ENCODE measurements around the gene RNF213. TPM values are rescaled to one million over a fixed set of nuclear protein-coding genes. Genes with fewer than 3 reads are reported as not detected.
"Not testable (repeated sequence)": the region's sequence is repeated elsewhere in the genome, so short reads cannot be mapped to it uniquely, and the experiment has no call there.

Gene RNF213
- total RNA-seq, 1 donor from 2014 or later = 47.3 TPM

DNA sequence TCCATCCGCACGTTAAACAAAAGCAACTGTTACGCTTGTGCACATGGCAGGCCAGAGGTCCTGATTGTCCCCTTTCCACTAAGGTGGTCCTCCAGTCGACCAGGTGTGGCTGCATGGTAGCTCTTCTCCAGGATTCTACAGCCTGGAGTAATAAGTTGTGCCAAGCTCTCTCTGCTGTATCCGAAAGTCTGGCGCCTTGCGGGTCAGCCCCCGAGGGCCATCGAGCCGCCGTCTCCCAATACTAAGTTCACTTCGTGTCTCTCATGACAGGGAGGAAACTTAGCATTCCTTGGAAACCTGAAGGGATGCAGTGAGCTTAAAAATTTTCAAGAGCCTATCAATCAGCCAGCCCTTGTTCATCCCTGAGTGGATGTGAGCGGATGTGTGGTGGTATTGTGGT, 149.0 kb downstream of the RNF213 start:
- Mint-ChIP-seq H3K9me3 (no peaks in the 10 kb centered on the region), H3K4me1 (ENCODE audit: unreplicated experiment) (peaks cover 11% of the 10 kb centered on the region), H3K27me3 (peaks cover 24% of the 10 kb centered on the region), H3K4me3 (no peak overlapping the region), H3K36me3 (no peaks in the 10 kb centered on the region), H3K27ac (no peak overlapping the region)
- no peak for DNase-seq (ENCODE audit: extremely low spot score, unreplicated experiment)
- TF ChIP-seq, protein P1, sequence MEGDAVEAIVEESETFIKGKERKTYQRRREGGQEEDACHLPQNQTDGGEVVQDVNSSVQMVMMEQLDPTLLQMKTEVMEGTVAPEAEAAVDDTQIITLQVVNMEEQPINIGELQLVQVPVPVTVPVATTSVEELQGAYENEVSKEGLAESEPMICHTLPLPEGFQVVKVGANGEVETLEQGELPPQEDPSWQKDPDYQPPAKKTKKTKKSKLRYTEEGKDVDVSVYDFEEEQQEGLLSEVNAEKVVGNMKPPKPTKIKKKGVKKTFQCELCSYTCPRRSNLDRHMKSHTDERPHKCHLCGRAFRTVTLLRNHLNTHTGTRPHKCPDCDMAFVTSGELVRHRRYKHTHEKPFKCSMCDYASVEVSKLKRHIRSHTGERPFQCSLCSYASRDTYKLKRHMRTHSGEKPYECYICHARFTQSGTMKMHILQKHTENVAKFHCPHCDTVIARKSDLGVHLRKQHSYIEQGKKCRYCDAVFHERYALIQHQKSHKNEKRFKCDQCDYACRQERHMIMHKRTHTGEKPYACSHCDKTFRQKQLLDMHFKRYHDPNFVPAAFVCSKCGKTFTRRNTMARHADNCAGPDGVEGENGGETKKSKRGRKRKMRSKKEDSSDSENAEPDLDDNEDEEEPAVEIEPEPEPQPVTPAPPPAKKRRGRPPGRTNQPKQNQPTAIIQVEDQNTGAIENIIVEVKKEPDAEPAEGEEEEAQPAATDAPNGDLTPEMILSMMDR (conservative IDR thresholded peaks at IDR 0.05) = no peak

DNA sequence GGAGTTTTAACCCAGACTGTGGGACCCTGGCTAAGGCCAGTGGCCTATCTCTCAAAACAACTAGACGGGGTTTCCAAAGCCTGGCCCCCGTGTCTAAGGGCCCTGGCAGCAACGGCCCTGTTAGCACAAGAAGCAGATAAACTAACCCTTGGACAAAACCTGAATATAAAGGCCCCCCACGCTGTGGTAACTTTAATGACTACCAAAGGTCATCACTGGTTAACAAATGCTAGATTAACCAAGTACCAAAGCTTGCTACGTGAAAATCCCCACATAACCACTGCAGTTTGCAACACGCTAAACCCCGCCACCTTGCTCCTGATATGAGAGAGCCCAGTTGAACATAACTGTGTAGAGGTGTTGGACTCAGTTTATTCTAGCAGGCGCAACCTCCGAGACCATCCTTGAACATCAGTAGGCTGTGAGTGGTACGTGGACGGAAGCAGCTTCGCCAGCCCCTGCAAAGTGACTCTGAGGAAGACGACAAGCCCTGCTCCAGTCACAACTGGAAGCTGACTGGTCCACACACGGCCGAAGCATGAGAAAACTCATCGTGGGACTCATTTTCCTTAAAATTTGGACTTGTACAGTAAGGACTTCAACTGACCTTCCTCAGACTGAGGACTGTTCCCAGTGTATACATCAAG, 149.9 kb downstream of the RNF213 start:
- not testable (repeated sequence) for H3K9me3 Mint-ChIP-seq; H3K4me3 Mint-ChIP-seq; DNase-seq (ENCODE audit: extremely low spot score, unreplicated experiment); H3K36me3 Mint-ChIP-seq; H3K27ac Mint-ChIP-seq
- peaks cover 11% of the 10 kb centered on the region for H3K4me1 Mint-ChIP-seq (ENCODE audit: unreplicated experiment)
- H3K27me3 Mint-ChIP-seq = peaks cover 24% of the 10 kb centered on the region

DNA sequence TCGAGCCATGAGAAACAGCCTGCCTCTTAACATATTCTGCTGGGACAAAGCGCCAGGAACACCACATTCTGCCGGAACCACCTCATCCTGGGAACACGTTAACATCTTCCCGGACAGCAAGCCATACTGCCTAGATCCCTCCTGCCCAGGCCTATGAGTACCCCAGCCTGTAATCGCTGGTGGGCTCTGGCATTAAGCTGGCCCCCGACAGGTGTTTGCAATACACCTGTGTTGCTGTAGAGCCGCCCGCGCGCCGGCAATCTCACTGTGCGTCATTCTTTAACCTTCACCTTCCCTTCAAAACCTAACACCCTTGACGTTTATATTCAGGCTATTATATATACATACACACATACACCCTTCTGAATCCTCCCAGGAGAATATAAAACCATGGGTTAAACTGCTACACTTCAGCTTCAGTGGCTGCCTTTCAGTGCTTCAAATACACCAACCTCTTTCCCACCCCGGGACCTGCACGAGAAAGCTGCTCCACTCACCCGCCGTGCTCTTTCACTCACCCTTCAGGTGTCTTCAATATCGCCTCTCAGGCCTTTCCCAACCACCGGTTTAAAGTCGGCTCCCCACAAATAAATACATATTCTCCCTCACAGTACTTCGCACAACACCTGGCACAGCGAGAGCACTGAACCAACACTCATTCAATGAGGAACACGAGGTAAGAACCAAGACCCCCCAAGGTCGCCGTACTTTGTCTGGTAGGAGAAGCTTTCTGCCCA, 153.3 kb downstream of the RNF213 start:
- Mint-ChIP-seq H3K4me3 (peak overlapping the region; percentile 93), H3K36me3 (peaks cover 8% of the 10 kb centered on the region), H3K27me3 (peaks cover 21% of the 10 kb centered on the region), H3K27ac (peak overlapping the region; percentile 74), H3K9me3 (no peaks in the 10 kb centered on the region), H3K4me1 (ENCODE audit: unreplicated experiment) (peaks cover 27% of the 10 kb centered on the region)
- no peak for DNase-seq (ENCODE audit: extremely low spot score, unreplicated experiment)
- TF ChIP-seq, protein P1 (conservative IDR thresholded peaks at IDR 0.05) = no peak

DNA sequence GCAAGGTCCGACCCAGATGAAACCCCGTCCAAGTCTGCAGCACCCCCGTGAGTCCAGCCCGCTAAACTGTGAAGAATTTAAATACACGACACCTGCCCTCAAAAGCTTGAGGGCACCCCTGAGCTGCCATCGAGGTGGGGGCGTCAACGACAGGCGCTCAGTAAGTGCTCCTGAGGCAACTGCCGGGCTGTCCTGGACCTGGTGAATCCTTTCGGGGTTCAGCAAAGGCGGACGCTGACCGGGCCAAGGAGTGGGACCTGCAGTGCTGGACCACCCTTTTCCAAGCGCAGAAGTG, 153.8 kb downstream of the RNF213 start:
- H3K36me3 Mint-ChIP-seq = peaks cover 8% of the 10 kb centered on the region
- TF ChIP-seq, protein P1 (conservative IDR thresholded peaks at IDR 0.05) = no peak
- H3K9me3 Mint-ChIP-seq = no peaks in the 10 kb centered on the region
- peaks cover 27% of the 10 kb centered on the region for H3K4me1 Mint-ChIP-seq (ENCODE audit: unreplicated experiment)
- H3K27me3 Mint-ChIP-seq = peaks cover 21% of the 10 kb centered on the region
- H3K4me3 Mint-ChIP-seq = peak overlapping the region; percentile 93
- no peak for DNase-seq (ENCODE audit: extremely low spot score, unreplicated experiment)
- H3K27ac Mint-ChIP-seq = peak overlapping the region; percentile 74

DNA sequence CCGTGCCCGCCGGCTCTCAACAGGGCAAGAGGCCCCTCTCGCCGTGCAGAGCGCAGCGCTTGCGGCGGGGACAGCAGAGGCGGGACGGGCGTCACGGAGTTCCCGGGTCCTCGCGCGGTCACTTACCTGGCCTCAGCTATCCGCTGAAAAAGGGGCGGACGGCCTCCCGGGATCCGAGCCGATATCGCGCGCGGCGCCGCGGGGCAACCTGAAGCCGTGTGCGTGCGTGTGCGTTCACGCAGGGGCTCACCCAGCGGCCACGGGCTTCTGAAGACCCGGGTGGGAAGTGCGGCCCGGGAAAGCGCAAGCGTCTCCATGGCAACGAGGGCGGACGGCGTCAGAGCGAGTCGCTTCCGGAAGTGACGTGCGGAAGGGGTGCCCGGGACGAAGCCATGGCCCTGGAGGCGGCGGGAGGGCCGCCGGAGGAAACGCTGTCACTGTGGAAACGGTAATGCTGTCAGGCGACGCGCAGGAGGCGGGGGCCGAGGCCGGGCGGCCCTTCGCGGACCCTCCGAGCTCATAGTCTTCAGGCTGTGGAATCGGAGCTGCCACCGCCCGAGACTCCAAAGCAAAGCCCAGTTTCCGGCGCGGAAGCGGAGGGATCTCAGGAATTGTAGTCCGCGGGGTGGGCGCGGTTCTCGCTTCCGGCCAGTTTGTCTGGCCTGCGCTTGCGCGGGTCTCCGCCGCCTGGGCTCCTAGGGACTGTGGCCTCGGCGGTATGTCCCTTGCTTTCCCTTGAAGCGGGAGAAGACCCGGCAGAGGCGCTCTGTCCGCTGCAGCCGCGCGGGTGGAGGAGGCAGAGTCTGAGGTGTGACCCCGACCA, 154.4 kb downstream of the RNF213 start, which contains the start of gene ENDOV:
Gene ENDOV, plus strand, starts transcription at position 365 of the 823 bp plus-strand sequence. Its CDS starts 28 bp downstream, at position 393.
- TF ChIP-seq, protein P1 (conservative IDR thresholded peaks at IDR 0.05) = no peak
- Mint-ChIP-seq H3K27me3 (peaks cover 21% of the 10 kb centered on the region), H3K4me1 (ENCODE audit: unreplicated experiment) (peaks cover 27% of the 10 kb centered on the region), H3K9me3 (no peaks in the 10 kb centered on the region), H3K27ac (peak within 1 kb of the TSS; percentile 74), H3K4me3 (peak within 1 kb of the TSS; percentile 93), H3K36me3 (peaks cover 13% of the 10 kb centered on the region)
- peak; percentile 93 for DNase-seq (ENCODE audit: extremely low spot score, unreplicated experiment)

Data from type B pancreatic cell (in vitro differentiated cells).